B cell (primary cell): ENCODE results near the gene IL17REL. TPM values are rescaled to one million over a fixed set of nuclear protein-coding genes. Genes with fewer than 3 reads are reported as not detected.
A peak's percentile ranks its signal among the peaks of the same experiment; 100 is the strongest.

ENCODE experiments used
- ATAC-seq: fragments of 200-7000 bp; cut with Tn5 transposase; one replicate; pipeline ENCODE4 v1.10.0; 2021; ENCODE audit warnings: low read depth, mild to moderate bottlenecking, moderate number of reproducible peaks, moderate library complexity
- CTCF ChIA-PET: fragments of 350-600 bp; sonication (Branson Sonifier 250); formaldehyde crosslinking; loops from one replicate; lab custom pipeline; 2021; ENCODE audit warnings: antibody characterized with exemption, inconsistent platforms; lab: Charles Lee
- POLR2A ChIA-PET: fragments of 350-600 bp; sonication (Branson Sonifier 250); formaldehyde crosslinking; loops from one replicate; lab custom pipeline; 2021; ENCODE audit warnings: antibody characterized with exemption; lab: Charles Lee
- DNase-seq: peaks from one replicate; pipeline ENCODE4 v3.0.0; 2013
- H2AFZ ChIP-seq: 2 replicates; pipeline ENCODE4 v1.6.1; 2012; ENCODE audit warnings: mild to moderate bottlenecking, low read depth, low read length; ENCODE audit not compliant: insufficient read depth, poor library complexity, severe bottlenecking
- H3K27ac ChIP-seq, 2 donors: 1 replicate in 1 of 2; 2 replicates in 1 of 2; pipeline ENCODE4 v1.5.1; 2012 to 2013; ENCODE audit warnings: low read length in 2 of 2, mild to moderate bottlenecking in 2 of 2, moderate library complexity in 1 of 2
- H3K27me3 ChIP-seq, 4 experiments: fragments of 200-600 bp in 1 of 4; sonication (generic) in 1 of 4; replicated peaks in 1 of 4; 1 replicate in 2 of 4; 2 replicates in 2 of 4; pipeline versions ENCODE4 v1.6.1 to v1.7.0; 2013 to 2016; ENCODE audit warnings: low read length in 3 of 4, mild to moderate bottlenecking in 2 of 4, mixed read lengths in 1 of 4, moderate library complexity in 1 of 4; ENCODE audit not compliant: insufficient read depth in 4 of 4, control insufficient read depth in 3 of 4; ENCODE audit errors: control extremely low read depth in 1 of 4
- H3K36me3 ChIP-seq, 2 experiments: replicated peaks in 1 of 2; 1 replicate in 1 of 2; 2 replicates in 1 of 2; pipeline versions ENCODE4 v1.6.1 to v1.7.1; 2013; ENCODE audit warnings: low read length in 1 of 2; ENCODE audit not compliant: insufficient read depth in 2 of 2, control insufficient read depth in 1 of 2; ENCODE audit errors: control extremely low read depth in 1 of 2, extremely low read depth in 1 of 2
- H3K4me1 ChIP-seq, 2 donors: fragments of 200-600 bp in 1 of 2; sonication (generic) in 1 of 2; 1 replicate in 1 of 2; 2 replicates in 1 of 2; pipeline versions ENCODE4 v1.5.1 to v1.6.1; 2013 to 2017; ENCODE audit warnings: low read length in 2 of 2; ENCODE audit not compliant: control insufficient read depth in 2 of 2, insufficient read depth in 2 of 2
- H3K4me2 ChIP-seq: replicated peaks from 2 replicates; pipeline ENCODE3; 2012; ENCODE audit warnings: mild to moderate bottlenecking, low read depth, low read length; ENCODE audit not compliant: poor library complexity, severe bottlenecking
- H3K4me3 ChIP-seq, 5 experiments: fragments of 200-600 bp in 1 of 5; sonication (generic) in 1 of 5; 1 replicate in 3 of 5; 2 replicates in 2 of 5; pipeline versions ENCODE4 v1.5.1 to v1.7.0; 2011 to 2016; ENCODE audit warnings: low read length in 4 of 5, mild to moderate bottlenecking in 4 of 5, low read depth in 2 of 5, control low read depth in 1 of 5, moderate library complexity in 1 of 5; ENCODE audit not compliant: insufficient read depth in 1 of 5; ENCODE audit errors: control extremely low read depth in 1 of 5, extremely low read depth in 1 of 5
- H3K79me2 ChIP-seq: fragments of 200-600 bp; sonication (generic); one replicate; pipeline ENCODE4 v1.6.0; 2016; ENCODE audit warnings: low read length; ENCODE audit not compliant: control insufficient read depth, insufficient read depth
- H3K9ac ChIP-seq: fragments of 200-600 bp; sonication (generic); 2 replicates; pipeline ENCODE4 v1.6.1; 2017; ENCODE audit warnings: mild to moderate bottlenecking, low read length, moderate library complexity
- H3K9me3 ChIP-seq, 3 donors: one replicate each; pipeline versions ENCODE4 v1.6.1 to v1.7.1; 2013; ENCODE audit warnings: low read length in 2 of 3; ENCODE audit not compliant: control insufficient read depth in 2 of 3, insufficient read depth in 1 of 3; ENCODE audit errors: control extremely low read depth in 1 of 3
- H4K20me1 ChIP-seq: 2 replicates; pipeline ENCODE4 v1.6.0; 2012; ENCODE audit warnings: mild to moderate bottlenecking, low read length; ENCODE audit not compliant: insufficient read depth, control insufficient read depth, poor library complexity, severe bottlenecking
- H3K27ac Mint-ChIP-seq: one replicate; pipeline ENCODE4 v1.8.0; 2021; ENCODE audit warnings: mixed read lengths
- H3K27me3 Mint-ChIP-seq: one replicate; pipeline ENCODE4 v1.8.0; 2021; ENCODE audit warnings: mixed read lengths
- H3K4me1 Mint-ChIP-seq: one replicate; pipeline ENCODE4 v1.8.0; 2021; ENCODE audit warnings: mixed read lengths
- H3K4me3 Mint-ChIP-seq: one replicate; pipeline ENCODE4 v1.8.0; 2021; ENCODE audit warnings: mixed read lengths
- H3K9me3 Mint-ChIP-seq: one replicate; pipeline ENCODE4 v1.8.0; 2022; ENCODE audit warnings: mixed read lengths; ENCODE audit not compliant: insufficient read depth
- EZH2 ChIP-seq: IDR thresholded peaks from 2 replicates; pipeline ENCODE4 v1.6.1; 2012; ENCODE audit warnings: borderline replicate concordance, low read depth, mild to moderate bottlenecking, moderate library complexity, low read length; ENCODE audit not compliant: insufficient read depth, poor library complexity, severe bottlenecking
- whole genome bisulfite sequencing: methylation state at CpG from one replicate; pipeline ENCODE4 v1.1.5; 2013; ENCODE audit warnings: missing lambda C conversion rate; ENCODE audit not compliant: insufficient coverage; 5-methylcytosine and 5-hydroxymethylcytosine counted together
- intact Hi-C: fragments of 100-400 bp; cut with micrococcal nuclease; formaldehyde crosslinking; loops from one replicate; pipeline ENCODE4 v1.10.0; 2022
- polyA plus RNA-seq: library from polyadenylated mRNA; depleted of rRNA; stranded (reverse); fragments of >200 nt; gene quantifications from 2 replicates; pipeline ENCODE4 v1.2.3, GENCODE V29; 2012
- total RNA-seq, 2 donors: library from RNA; stranded (reverse); fragments of 120-200 nt in 1 of 2; gene quantifications; 1 replicate in 1 of 2; 2 replicates in 1 of 2; pipeline versions ENCODE4 v1.2.3 to v1.2.4, GENCODE V29; 2013 to 2022
- TF ChIP-seq, protein P1 (sequence below): fragments of 200-600 bp; IDR thresholded peaks from one replicate; pipeline ENCODE4 v1.8.0; 2022; ENCODE audit warnings: antibody characterized with exemption, mild to moderate bottlenecking

The IL17REL gene
- total and polyA plus RNA-seq, 2 donors (not counting 1 experiment from before 2014, with no cell fraction given) = 0.09 to 0.10 TPM

DNA sequence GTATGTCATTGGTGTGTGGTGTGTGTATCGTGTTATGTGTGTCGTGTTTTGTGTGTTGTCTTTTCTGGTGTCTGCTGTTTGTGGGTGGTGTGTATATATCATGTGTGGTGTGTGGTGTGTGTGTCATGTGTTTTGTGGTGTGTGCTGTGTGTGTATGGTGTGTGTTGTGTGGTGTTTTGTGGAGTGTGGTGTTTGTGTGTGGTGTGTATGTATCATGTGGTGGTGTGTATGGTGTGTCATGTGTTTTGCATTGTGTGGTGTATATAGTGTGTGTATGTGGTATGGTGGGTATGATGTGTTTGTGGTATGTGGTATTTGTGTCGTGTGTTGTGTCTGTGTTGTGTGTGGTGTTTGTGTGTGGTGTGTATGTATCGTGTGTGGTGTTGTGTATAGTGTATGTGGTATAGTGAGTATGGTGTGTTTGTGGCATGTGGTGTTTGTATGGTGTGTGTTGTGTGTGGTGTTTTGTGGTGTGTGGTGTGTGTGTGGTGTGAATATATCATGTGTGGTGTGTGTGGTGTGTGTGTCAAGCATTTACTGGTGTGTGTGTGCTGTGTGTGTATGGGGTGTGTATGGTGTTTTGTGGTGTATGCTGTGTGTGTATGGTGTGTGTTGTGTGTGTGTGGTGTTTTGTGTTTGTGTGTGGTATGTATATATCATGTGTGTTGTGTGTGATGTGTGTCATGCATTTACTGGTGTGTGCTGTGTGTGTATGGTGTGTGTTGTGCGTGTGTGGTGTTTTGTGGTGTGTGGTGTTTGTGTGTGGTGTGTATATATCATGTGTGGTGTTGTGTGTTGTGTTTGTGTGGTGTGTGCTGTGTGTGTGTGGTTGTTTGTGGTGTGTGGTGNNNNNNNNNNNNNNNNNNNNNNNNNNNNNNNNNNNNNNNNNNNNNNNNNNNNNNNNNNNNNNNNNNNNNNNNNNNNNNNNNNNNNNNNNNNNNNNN lies 39.3 kb downstream of the IL17REL start:
- no peak for ATAC-seq
- POLR2A ChIA-PET = no interaction called here

More for the DNA sequence above, 39.3 kb downstream of the IL17REL start:
- Mint-ChIP-seq H3K4me3 (no peak overlapping the region), H3K4me1 (peaks cover 32% of the 10 kb centered on the region), H3K9me3 (no peaks in the 10 kb centered on the region), H3K27ac (no peak overlapping the region), H3K27me3 (no peaks in the 10 kb centered on the region)
- CTCF ChIA-PET = no interaction called here
- H3K27ac ChIP-seq = no peak overlapping the region
- TF ChIP-seq, protein P1, sequence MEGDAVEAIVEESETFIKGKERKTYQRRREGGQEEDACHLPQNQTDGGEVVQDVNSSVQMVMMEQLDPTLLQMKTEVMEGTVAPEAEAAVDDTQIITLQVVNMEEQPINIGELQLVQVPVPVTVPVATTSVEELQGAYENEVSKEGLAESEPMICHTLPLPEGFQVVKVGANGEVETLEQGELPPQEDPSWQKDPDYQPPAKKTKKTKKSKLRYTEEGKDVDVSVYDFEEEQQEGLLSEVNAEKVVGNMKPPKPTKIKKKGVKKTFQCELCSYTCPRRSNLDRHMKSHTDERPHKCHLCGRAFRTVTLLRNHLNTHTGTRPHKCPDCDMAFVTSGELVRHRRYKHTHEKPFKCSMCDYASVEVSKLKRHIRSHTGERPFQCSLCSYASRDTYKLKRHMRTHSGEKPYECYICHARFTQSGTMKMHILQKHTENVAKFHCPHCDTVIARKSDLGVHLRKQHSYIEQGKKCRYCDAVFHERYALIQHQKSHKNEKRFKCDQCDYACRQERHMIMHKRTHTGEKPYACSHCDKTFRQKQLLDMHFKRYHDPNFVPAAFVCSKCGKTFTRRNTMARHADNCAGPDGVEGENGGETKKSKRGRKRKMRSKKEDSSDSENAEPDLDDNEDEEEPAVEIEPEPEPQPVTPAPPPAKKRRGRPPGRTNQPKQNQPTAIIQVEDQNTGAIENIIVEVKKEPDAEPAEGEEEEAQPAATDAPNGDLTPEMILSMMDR = no peak
- TF ChIP-seq EZH2 = no peak
- 87% methylated on average over 5 of the region's 5 CpGs for WGBS
- H2AFZ ChIP-seq = no peak overlapping the region
- intact Hi-C loops = loop anchor here (5.0 kb wide), 2 partner anchors 121 to 206 kb away; partner anchors contain the start of gene ZBED4
- peak; percentile 40 for DNase-seq
- H3K4me2 ChIP-seq = no peak overlapping the region
- no peak overlapping the region for H3K9ac ChIP-seq
- no peaks in the 10 kb centered on the region for H3K9me3 ChIP-seq
- peaks cover 36 to 51% of the 10 kb centered on the region in 2 donors for H3K4me1 ChIP-seq
- H3K4me3 ChIP-seq = no peak overlapping the region
- H3K79me2 ChIP-seq = peaks cover 6% of the 10 kb centered on the region
- H4K20me1 ChIP-seq = peaks cover 9% of the 10 kb centered on the region
- H3K36me3 ChIP-seq = no peaks in the 10 kb centered on the region
- no peaks in the 10 kb centered on the region for H3K27me3 ChIP-seq
